HepG2 (cell line): ENCODE data around the gene MBOAT7. TPM values are rescaled to one million over a fixed set of nuclear protein-coding genes. Genes with fewer than 3 reads are reported as not detected.

Experiments
- ATAC-seq: fragments of 200-7000 bp; cut with Tn5 transposase; 3 replicates; pipeline ENCODE4 v1.9.1; 2020; ENCODE audit warnings: mild to moderate bottlenecking, moderate library complexity
- BruUV-seq: library from RNA; stranded (reverse); fragments of 400-500 nt; replicated peaks from 2 replicates; lab custom pipeline; 2021; lab: Mats Ljungman, UMichigan
- CTCF ChIA-PET: fragments of 300-600 bp; formaldehyde crosslinking; extraction: SDS; loops from one replicate; lab custom pipeline; 2021; ENCODE audit warnings: low total read pairs, inconsistent platforms, low intra/inter-chr PET ratio; lab: Yijun Ruan, JAX
- POLR2A ChIA-PET: fragments of 350-600 bp; sonication (Branson Sonifier 250); formaldehyde crosslinking; loops from one replicate; lab custom pipeline; 2020; ENCODE audit warnings: antibody characterized with exemption, inconsistent platforms; lab: Yijun Ruan, JAX
- DNase-seq: peaks from one replicate; pipeline ENCODE4 v3.0.0-alpha.2; 2015; ENCODE audit warnings: low spot score
- FAIRE-seq: peaks from 3 replicates; lab custom pipeline; 2011; peaks lifted over from hg19 to GRCh38; lab: Jason Lieb, UNC
- H2AFZ ChIP-seq: one replicate; pipeline ENCODE4 v1.6.1; 2011; ENCODE audit warnings: low read length, inconsistent platforms
- H3K27ac ChIP-seq: fragments of 300-600 bp; 3 replicates; pipeline ENCODE4 v1.8.0; 2011; ENCODE audit warnings: mixed run types, mild to moderate bottlenecking, mixed read lengths, low read length, inconsistent platforms; ENCODE audit not compliant: insufficient read depth; ENCODE audit errors: extremely low read length
- H3K27me3 ChIP-seq, 2 experiments: fragments of 200-600 bp in 1 of 2; 2 replicates in 1 of 2; 3 replicates in 1 of 2; pipeline versions ENCODE4 v1.6.0 to v1.8.0; 2011; ENCODE audit warnings: low read length in 2 of 2, mild to moderate bottlenecking in 2 of 2, moderate library complexity in 2 of 2, inconsistent platforms in 1 of 2; ENCODE audit not compliant: insufficient read depth in 2 of 2, control insufficient read depth in 1 of 2
- H3K36me3 ChIP-seq, 2 experiments: fragments of 200-600 bp in 1 of 2; replicated peaks in 1 of 2; 2 replicates in 1 of 2; 3 replicates in 1 of 2; pipeline versions ENCODE4 v1.5.1 to v1.8.0; 2011; ENCODE audit warnings: low read length in 2 of 2, inconsistent platforms in 1 of 2; ENCODE audit not compliant: insufficient read depth in 2 of 2, control insufficient read depth in 1 of 2
- H3K4me1 ChIP-seq: 2 replicates; pipeline ENCODE4 v1.5.1; 2012; ENCODE audit warnings: low read length, inconsistent platforms; ENCODE audit not compliant: insufficient read depth
- H3K4me2 ChIP-seq: 2 replicates; pipeline ENCODE4 v1.6.0; 2011; ENCODE audit warnings: low read depth, low read length, inconsistent platforms
- H3K4me3 ChIP-seq, 3 experiments: fragments of 200-600 bp in 1 of 3; sonication (generic), shearing (Covaris generic) in 1 of 3; replicated peaks in 1 of 3; 2 replicates each; pipeline ENCODE4 v1.5.1; 2011 to 2016; ENCODE audit warnings: low read length in 3 of 3, inconsistent platforms in 2 of 3, low read depth in 2 of 3, mild to moderate bottlenecking in 2 of 3, control low read depth in 1 of 3, mixed read lengths in 1 of 3; ENCODE audit not compliant: insufficient read depth in 1 of 3
- H3K79me2 ChIP-seq: one replicate; pipeline ENCODE4 v1.6.1; 2011; ENCODE audit warnings: low read length, inconsistent platforms; ENCODE audit not compliant: insufficient read depth
- H3K9ac ChIP-seq: 2 replicates; pipeline ENCODE4 v1.6.0; 2011; ENCODE audit warnings: mild to moderate bottlenecking, low read depth, low read length, inconsistent platforms; ENCODE audit not compliant: insufficient read depth
- H3K9me3 ChIP-seq: 2 replicates; pipeline ENCODE4 v1.5.1; 2012; ENCODE audit warnings: mild to moderate bottlenecking, low read length
- H4K20me1 ChIP-seq: 2 replicates; pipeline ENCODE4 v1.6.0; 2011; ENCODE audit warnings: inconsistent platforms, mild to moderate bottlenecking, low read length, moderate library complexity; ENCODE audit not compliant: insufficient read depth
- AFF4 ChIP-seq: sonication (generic); formaldehyde crosslinking; IDR thresholded peaks from 2 replicates; pipeline ENCODE4 v1.4.0; 2020; ENCODE audit warnings: missing genetic modification reagents
- AGO1 ChIP-seq: fragments of 200-400 bp; formaldehyde crosslinking; IDR thresholded peaks from 2 replicates; pipeline ENCODE4 v1.6.1; 2017; ENCODE audit warnings: mild to moderate bottlenecking, low read depth, low read length, moderate library complexity; ENCODE audit not compliant: poor library complexity, severe bottlenecking
- HNRNPUL1 ChIP-seq: fragments of 200-400 bp; formaldehyde crosslinking; IDR thresholded peaks from 2 replicates; pipeline ENCODE4 v1.6.1; 2017; ENCODE audit warnings: low read depth, mild to moderate bottlenecking, low read length, moderate library complexity
- MXD4 ChIP-seq: IDR thresholded peaks from 2 replicates; pipeline ENCODE4 v1.6.1; 2016; ENCODE audit warnings: mild to moderate bottlenecking, missing biosample characterization, missing genetic modification reagents
- NFIC ChIP-seq: IDR thresholded peaks from 2 replicates; pipeline ENCODE4 v1.6.1; 2012; ENCODE audit warnings: mild to moderate bottlenecking, low read length, inconsistent platforms
- PHF5A ChIP-seq: IDR thresholded peaks from one replicate; pipeline ENCODE4 v1.6.1; 2018; ENCODE audit warnings: low read depth, missing genetic modification reagents; ENCODE audit not compliant: unreplicated experiment
- PPARG ChIP-seq: conservative IDR thresholded peaks from 2 replicates; pipeline ENCODE4 v1.6.1; 2016; ENCODE audit warnings: missing biosample characterization, missing genetic modification reagents
- RFXANK ChIP-seq: IDR thresholded peaks from 2 replicates; pipeline ENCODE4 v1.6.1; 2016
- SIX1 ChIP-seq: sonication (generic); formaldehyde crosslinking; IDR thresholded peaks from 2 replicates; pipeline ENCODE4 v1.4.0; 2020; ENCODE audit warnings: missing genetic modification reagents, borderline replicate concordance
- THAP9 ChIP-seq: sonication (generic); formaldehyde crosslinking; IDR thresholded peaks from 2 replicates; pipeline ENCODE4; 2020; ENCODE audit warnings: missing genetic modification reagents, mild to moderate bottlenecking, borderline replicate concordance
- ZNF225 ChIP-seq: sonication (generic); formaldehyde crosslinking; IDR thresholded peaks from 2 replicates; pipeline ENCODE4 v1.4.0; 2020; ENCODE audit warnings: mild to moderate bottlenecking, missing genetic modification reagents
- ZNF3 ChIP-seq: IDR thresholded peaks from 2 replicates; pipeline ENCODE4 v1.7.0; 2017; ENCODE audit warnings: inconsistent platforms
- ZNF33A ChIP-seq: sonication (generic); formaldehyde crosslinking; IDR thresholded peaks from 2 replicates; pipeline ENCODE4 v1.5.1; 2020; ENCODE audit warnings: missing genetic modification reagents, mild to moderate bottlenecking, moderate library complexity, borderline replicate concordance
- ZNF44 ChIP-seq: sonication (generic); formaldehyde crosslinking; IDR thresholded peaks from 2 replicates; pipeline ENCODE4 v1.5.1; 2020; ENCODE audit warnings: mild to moderate bottlenecking, missing genetic modification reagents
- ZNF552 ChIP-seq: sonication (generic); formaldehyde crosslinking; IDR thresholded peaks from 2 replicates; pipeline ENCODE4 v1.9.0; 2022; ENCODE audit warnings: missing genetic modification reagents, mild to moderate bottlenecking, borderline replicate concordance
- ZNF772 ChIP-seq: sonication (generic); formaldehyde crosslinking; IDR thresholded peaks from 2 replicates; pipeline ENCODE4 v1.5.0; 2020; ENCODE audit warnings: mild to moderate bottlenecking, missing genetic modification reagents
- ZNF841 ChIP-seq: sonication (generic); formaldehyde crosslinking; IDR thresholded peaks from 2 replicates; pipeline ENCODE4 v1.8.1; 2023; ENCODE audit warnings: missing genetic modification reagents, borderline replicate concordance
- WGBS: methylation state at CpG from one replicate; pipeline ENCODE4 v1.1.6; 2017; ENCODE audit warnings: low lambda C conversion rate; 5-methylcytosine and 5-hydroxymethylcytosine counted together
- in situ Hi-C: cut with HindIII; loops from 2 replicates; pipeline ENCODE4 v1.10.0; 2017; ENCODE audit warnings: low pct_unique_long_range_greater_than_20kb; ENCODE audit not compliant: extremely low pct_ligation_motif_present
- intact Hi-C: fragments of 100-400 bp; cut with micrococcal nuclease; formaldehyde crosslinking; loops from one replicate; pipeline ENCODE4 v1.10.0; 2022; ENCODE audit not compliant: unreplicated experiment
- polyA plus RNA-seq, 8 experiments: library from polyadenylated mRNA; depleted of rRNA in 3 of 8; stranded (reverse) in 7 of 8; unstranded in 1 of 8; fragments of >200 nt; fragmentation: Illumina TruSeq in 4 of 8; extraction: Trizol in 4 of 8; gene quantifications; 2 replicates each; pipeline versions ENCODE4 v1.2.1 to v1.2.3, GENCODE V29; 2011 to 2016; ENCODE audit warnings: low read depth in 4 of 8, missing spikeins in 1 of 8, mixed read lengths in 1 of 8; ENCODE audit not compliant: insufficient read depth in 1 of 8
- total RNA-seq, 5 experiments: library from RNA; depleted of rRNA; stranded (reverse); fragments of >200 nt; fragmentation: Illumina TruSeq; extraction: Trizol; gene quantifications; 2 replicates each; pipeline ENCODE4 v1.2.3, GENCODE V29; 2016; ENCODE audit warnings: low read depth in 1 of 5

Gene MBOAT7
- total and polyA plus RNA-seq, 2 of the 13 experiments (the other 11 are each of a cell fraction or from before 2014, with no cell fraction given): 22.2 to 25.5 TPM

GRCh38 chr19:54141356-54141755 lies 48.0 kb downstream of the MBOAT7 start:
- intact Hi-C loops: no loop called here
- ChIA-PET POLR2A (no interaction called here), CTCF (no interaction called here)
- peaks cover 39% of the 10 kb centered on the region for H3K79me2 ChIP-seq
- no peaks in the 10 kb centered on the region; a peak in 1 of 5 replicates for H3K27me3 ChIP-seq
- TF ChIP-seq ZNF841 (CRISPR knock-in tag) (no peak), PPARG (no peak), ZNF225 (CRISPR knock-in tag) (no peak), ZNF772 (CRISPR knock-in tag) (no peak), PHF5A (CRISPR knock-in tag) (no peak), ZNF33A (CRISPR knock-in tag) (no peak), NFIC (no peak), AGO1 (no peak), RFXANK (no peak), THAP9 (no peak), HNRNPUL1 (no peak), MXD4 (CRISPR knock-in tag) (no peak), ZNF552 (no peak), ZNF44 (CRISPR knock-in tag) (no peak), AFF4 (CRISPR knock-in tag) (no peak), ZNF3 (CRISPR knock-in tag) (no peak), SIX1 (CRISPR knock-in tag) (no peak)
- DNase-seq (no peak), ATAC-seq (no peak), FAIRE-seq (no peak)
- no peaks in the 10 kb centered on the region for H3K9me3 ChIP-seq
- H3K4me2 ChIP-seq: no peak overlapping the region
- H2AFZ ChIP-seq: no peak overlapping the region
- H3K36me3 ChIP-seq: peaks cover 48 to 68% of the 10 kb centered on the region in 2 experiments
- peaks cover 11% of the 10 kb centered on the region; the same call in 1 of the 2 replicates for H4K20me1 ChIP-seq
- in situ Hi-C loops: no loop called here
- WGBS: 96% methylated on average over 3 of the region's 3 CpGs
- H3K9ac ChIP-seq: no peak overlapping the region
- H3K4me1 ChIP-seq: peaks cover 29% of the 10 kb centered on the region
- no TSS peak for BruUV-seq
- no peak overlapping the region for H3K4me3 ChIP-seq
- no peak overlapping the region for H3K27ac ChIP-seq
